H1 (cell line): ENCODE data around the gene BGLAP. TPM values are rescaled to one million over a fixed set of nuclear protein-coding genes. Genes with fewer than 3 reads are reported as not detected.

Experiments
- GTF2F1 ChIP-seq: IDR thresholded peaks from 2 replicates; pipeline ENCODE4 v1.6.1; 2012; ENCODE audit warnings: low read depth, low read length, improper control_type of control experiment, borderline replicate concordance
- MAFK ChIP-seq: IDR thresholded peaks from 2 replicates; pipeline ENCODE4 v1.6.1; 2012; ENCODE audit warnings: low read depth, mild to moderate bottlenecking, improper control_type of control experiment, low read length
- SAP30 ChIP-seq: fragments of 300-600 bp; sonication (generic); IDR thresholded peaks from 2 replicates; pipeline ENCODE4 v1.7.1; 2012; ENCODE audit warnings: low read length, moderate library complexity, mild to moderate bottlenecking, inconsistent platforms; ENCODE audit not compliant: insufficient read depth, insufficient replicate concordance
- SIRT6 ChIP-seq: IDR thresholded peaks from one replicate; pipeline ENCODE4 v1.7.1; 2012; ENCODE audit warnings: low read length, inconsistent platforms
- SIX5 ChIP-seq: IDR thresholded peaks from 2 replicates; pipeline ENCODE4 v1.6.1; 2011; ENCODE audit warnings: mild to moderate bottlenecking, low read depth, low read length
- TAF7 ChIP-seq: optimal IDR thresholded peaks from 2 replicates; pipeline ENCODE3; 2011; ENCODE audit warnings: low read depth, mild to moderate bottlenecking, inconsistent platforms, low read length, moderate library complexity, borderline replicate concordance
- TBP ChIP-seq: IDR thresholded peaks from 2 replicates; pipeline ENCODE4 v1.6.1; 2011; ENCODE audit warnings: low read depth, low read length, improper control_type of control experiment
- TEAD4 ChIP-seq: IDR thresholded peaks from 2 replicates; pipeline ENCODE4 v1.6.1; 2012; ENCODE audit warnings: low read depth, low read length, inconsistent platforms, mixed read lengths
- polyA plus RNA-seq, 7 experiments: library from polyadenylated mRNA; depleted of rRNA in 3 of 7; stranded (reverse) in 5 of 7; unstranded in 2 of 7; fragments of >200 nt in 5 of 7; fragments of 200-250 nt in 2 of 7; gene quantifications; 1 replicate in 5 of 7; 2 replicates in 1 of 7; 4 replicates in 1 of 7; pipeline versions ENCODE4 v1.2.1 to v1.2.3, GENCODE V29; 2011 to 2013; ENCODE audit warnings: missing spikeins in 2 of 7, mixed read lengths in 2 of 7
- total RNA-seq: library from RNA; stranded (reverse); fragmentation: NEBNext Ultra II Directional; extraction: Animal tissue kit (Norgen Biotek cat#: 25700); gene quantifications from 2 replicates; pipeline ENCODE4 v1.2.1, GENCODE V29; 2021
- TF ChIP-seq, protein P1 (sequence below): fragments of 300-600 bp; sonication (generic); IDR thresholded peaks from 2 replicates; pipeline ENCODE4 v1.7.1; 2012; ENCODE audit warnings: low read length, moderate library complexity, mild to moderate bottlenecking, inconsistent platforms; ENCODE audit not compliant: insufficient replicate concordance
- TF ChIP-seq, protein P2 (sequence below): IDR thresholded peaks from 2 replicates; pipeline ENCODE4 v1.6.1; 2012; ENCODE audit warnings: inconsistent platforms

BGLAP gene
- total and polyA plus RNA-seq, 2 of the 8 experiments (the other 6 are each of a cell fraction or from before 2014, with no cell fraction given): 1.2 to 1.5 TPM

DNA sequence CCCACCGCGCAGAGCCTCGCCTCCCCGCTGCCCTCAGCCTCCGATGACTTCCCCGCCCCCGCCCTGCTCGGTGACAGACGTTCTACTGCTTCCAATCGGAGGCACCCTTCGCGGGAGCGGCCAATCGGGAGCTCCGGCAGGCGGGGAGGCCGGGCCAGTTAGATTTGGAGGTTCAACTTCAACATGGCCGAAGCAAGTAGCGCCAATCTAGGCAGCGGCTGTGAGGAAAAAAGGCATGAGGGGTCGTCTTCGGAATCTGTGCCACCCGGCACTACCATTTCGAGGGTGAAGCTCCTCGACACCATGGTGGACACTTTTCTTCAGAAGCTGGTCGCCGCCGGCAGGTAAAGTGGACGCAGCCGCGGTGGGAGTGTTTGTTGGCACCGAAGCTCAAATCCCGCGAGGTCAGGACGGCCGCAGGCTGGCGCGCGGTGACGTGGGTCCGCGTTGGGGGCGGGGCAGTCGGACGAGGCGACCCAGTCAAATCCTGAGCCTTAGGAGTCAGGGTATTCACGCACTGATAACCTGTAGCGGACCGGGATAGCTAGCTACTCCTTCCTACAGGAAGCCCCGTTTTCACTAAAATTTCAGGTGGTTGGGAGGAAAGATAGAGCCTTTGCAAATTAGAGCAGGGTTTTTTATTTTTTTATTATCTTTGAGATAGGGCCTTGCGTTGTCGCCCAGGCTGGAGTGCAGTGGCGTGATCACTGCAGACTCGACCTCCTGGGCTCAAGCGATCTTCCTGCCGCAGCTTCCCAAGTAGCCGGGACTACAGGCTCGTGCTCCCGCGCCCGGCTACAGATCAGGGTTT lies 28.9 kb upstream of the BGLAP start, which contains the start of gene PMF1 (continued):
- TF ChIP-seq, protein P1, sequence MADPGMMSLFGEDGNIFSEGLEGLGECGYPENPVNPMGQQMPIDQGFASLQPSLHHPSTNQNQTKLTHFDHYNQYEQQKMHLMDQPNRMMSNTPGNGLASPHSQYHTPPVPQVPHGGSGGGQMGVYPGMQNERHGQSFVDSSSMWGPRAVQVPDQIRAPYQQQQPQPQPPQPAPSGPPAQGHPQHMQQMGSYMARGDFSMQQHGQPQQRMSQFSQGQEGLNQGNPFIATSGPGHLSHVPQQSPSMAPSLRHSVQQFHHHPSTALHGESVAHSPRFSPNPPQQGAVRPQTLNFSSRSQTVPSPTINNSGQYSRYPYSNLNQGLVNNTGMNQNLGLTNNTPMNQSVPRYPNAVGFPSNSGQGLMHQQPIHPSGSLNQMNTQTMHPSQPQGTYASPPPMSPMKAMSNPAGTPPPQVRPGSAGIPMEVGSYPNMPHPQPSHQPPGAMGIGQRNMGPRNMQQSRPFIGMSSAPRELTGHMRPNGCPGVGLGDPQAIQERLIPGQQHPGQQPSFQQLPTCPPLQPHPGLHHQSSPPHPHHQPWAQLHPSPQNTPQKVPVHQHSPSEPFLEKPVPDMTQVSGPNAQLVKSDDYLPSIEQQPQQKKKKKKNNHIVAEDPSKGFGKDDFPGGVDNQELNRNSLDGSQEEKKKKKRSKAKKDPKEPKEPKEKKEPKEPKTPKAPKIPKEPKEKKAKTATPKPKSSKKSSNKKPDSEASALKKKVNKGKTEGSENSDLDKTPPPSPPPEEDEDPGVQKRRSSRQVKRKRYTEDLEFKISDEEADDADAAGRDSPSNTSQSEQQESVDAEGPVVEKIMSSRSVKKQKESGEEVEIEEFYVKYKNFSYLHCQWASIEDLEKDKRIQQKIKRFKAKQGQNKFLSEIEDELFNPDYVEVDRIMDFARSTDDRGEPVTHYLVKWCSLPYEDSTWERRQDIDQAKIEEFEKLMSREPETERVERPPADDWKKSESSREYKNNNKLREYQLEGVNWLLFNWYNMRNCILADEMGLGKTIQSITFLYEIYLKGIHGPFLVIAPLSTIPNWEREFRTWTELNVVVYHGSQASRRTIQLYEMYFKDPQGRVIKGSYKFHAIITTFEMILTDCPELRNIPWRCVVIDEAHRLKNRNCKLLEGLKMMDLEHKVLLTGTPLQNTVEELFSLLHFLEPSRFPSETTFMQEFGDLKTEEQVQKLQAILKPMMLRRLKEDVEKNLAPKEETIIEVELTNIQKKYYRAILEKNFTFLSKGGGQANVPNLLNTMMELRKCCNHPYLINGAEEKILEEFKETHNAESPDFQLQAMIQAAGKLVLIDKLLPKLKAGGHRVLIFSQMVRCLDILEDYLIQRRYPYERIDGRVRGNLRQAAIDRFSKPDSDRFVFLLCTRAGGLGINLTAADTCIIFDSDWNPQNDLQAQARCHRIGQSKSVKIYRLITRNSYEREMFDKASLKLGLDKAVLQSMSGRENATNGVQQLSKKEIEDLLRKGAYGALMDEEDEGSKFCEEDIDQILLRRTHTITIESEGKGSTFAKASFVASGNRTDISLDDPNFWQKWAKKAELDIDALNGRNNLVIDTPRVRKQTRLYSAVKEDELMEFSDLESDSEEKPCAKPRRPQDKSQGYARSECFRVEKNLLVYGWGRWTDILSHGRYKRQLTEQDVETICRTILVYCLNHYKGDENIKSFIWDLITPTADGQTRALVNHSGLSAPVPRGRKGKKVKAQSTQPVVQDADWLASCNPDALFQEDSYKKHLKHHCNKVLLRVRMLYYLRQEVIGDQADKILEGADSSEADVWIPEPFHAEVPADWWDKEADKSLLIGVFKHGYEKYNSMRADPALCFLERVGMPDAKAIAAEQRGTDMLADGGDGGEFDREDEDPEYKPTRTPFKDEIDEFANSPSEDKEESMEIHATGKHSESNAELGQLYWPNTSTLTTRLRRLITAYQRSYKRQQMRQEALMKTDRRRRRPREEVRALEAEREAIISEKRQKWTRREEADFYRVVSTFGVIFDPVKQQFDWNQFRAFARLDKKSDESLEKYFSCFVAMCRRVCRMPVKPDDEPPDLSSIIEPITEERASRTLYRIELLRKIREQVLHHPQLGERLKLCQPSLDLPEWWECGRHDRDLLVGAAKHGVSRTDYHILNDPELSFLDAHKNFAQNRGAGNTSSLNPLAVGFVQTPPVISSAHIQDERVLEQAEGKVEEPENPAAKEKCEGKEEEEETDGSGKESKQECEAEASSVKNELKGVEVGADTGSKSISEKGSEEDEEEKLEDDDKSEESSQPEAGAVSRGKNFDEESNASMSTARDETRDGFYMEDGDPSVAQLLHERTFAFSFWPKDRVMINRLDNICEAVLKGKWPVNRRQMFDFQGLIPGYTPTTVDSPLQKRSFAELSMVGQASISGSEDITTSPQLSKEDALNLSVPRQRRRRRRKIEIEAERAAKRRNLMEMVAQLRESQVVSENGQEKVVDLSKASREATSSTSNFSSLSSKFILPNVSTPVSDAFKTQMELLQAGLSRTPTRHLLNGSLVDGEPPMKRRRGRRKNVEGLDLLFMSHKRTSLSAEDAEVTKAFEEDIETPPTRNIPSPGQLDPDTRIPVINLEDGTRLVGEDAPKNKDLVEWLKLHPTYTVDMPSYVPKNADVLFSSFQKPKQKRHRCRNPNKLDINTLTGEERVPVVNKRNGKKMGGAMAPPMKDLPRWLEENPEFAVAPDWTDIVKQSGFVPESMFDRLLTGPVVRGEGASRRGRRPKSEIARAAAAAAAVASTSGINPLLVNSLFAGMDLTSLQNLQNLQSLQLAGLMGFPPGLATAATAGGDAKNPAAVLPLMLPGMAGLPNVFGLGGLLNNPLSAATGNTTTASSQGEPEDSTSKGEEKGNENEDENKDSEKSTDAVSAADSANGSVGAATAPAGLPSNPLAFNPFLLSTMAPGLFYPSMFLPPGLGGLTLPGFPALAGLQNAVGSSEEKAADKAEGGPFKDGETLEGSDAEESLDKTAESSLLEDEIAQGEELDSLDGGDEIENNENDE: no peak
- no peak for TF ChIP-seq SAP30
- peak; percentile 62 for TF ChIP-seq GTF2F1
- TF ChIP-seq SIX5: no peak
- TF ChIP-seq, protein P2, sequence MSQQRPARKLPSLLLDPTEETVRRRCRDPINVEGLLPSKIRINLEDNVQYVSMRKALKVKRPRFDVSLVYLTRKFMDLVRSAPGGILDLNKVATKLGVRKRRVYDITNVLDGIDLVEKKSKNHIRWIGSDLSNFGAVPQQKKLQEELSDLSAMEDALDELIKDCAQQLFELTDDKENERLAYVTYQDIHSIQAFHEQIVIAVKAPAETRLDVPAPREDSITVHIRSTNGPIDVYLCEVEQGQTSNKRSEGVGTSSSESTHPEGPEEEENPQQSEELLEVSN: no peak; the same call in 1 of the 2 replicates
- TF ChIP-seq TEAD4: no peak
- no peak for TF ChIP-seq TAF7
- no peak for TF ChIP-seq MAFK
- TF ChIP-seq TBP: peak; percentile 74
- no peak for TF ChIP-seq SIRT6
- TF ChIP-seq, all 59 proteins: peak for 22
